ENCODE measurements around the gene PER2. TPM values are rescaled to one million over a fixed set of nuclear protein-coding genes. Genes with fewer than 3 reads are reported as not detected.

Gene PER2
- total and polyA plus RNA-seq, 2 of the 13 experiments (the other 11 are each of a cell fraction or from before 2014, with no cell fraction given), result 5.1 to 9.4 TPM

DNA sequence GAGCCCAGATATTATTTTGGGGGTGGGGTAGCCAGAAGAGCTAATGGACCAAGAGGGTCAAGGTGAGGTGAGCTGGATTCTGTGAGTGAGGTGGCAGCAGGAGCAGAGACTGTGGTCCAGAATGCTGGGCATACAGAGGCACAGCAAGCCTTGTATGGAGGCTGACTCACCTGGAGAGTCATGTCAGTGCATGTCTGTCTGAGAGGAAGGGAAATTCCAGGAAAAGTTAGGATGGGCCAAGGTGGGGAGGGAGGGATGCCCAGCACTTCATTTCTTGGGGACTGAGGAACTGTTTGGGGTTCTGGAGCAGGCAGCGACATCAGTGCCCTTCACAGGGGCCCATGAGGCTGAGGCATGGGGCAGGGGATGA, 21.1 kb downstream of the PER2 start:
- peaks cover 31 to 74% of the 10 kb centered on the region in 2 experiments for H3K36me3 ChIP-seq (replicated peaks in 1 of 2; ENCODE audit: control insufficient read depth in 1 of 2, insufficient read depth in 2 of 2, low read length in 2 of 2)
- H3K9me3 ChIP-seq (ENCODE audit: low read length), result no peaks in the 10 kb centered on the region
- no peak overlapping the region for H2AFZ ChIP-seq (ENCODE audit: low read length)
- ChIA-PET POLR2A (interaction anchor here (1.2 kb wide), 1 partner anchor 19 kb away, joined by 3 read pairs; no protein-coding TSS in a partner anchor), CTCF (ENCODE audit: low intra/inter-chr PET ratio, low total read pairs) (no interaction called here)
- H3K4me3 ChIP-seq (replicated peaks in 1 of 3; ENCODE audit: insufficient read depth in 1 of 3, low read depth in 2 of 3, low read length in 3 of 3), result no peak overlapping the region
- H3K79me2 ChIP-seq (ENCODE audit: insufficient read depth, low read length), result no peaks in the 10 kb centered on the region
- H3K4me1 ChIP-seq (ENCODE audit: insufficient read depth, low read length), result peaks cover 24% of the 10 kb centered on the region
- in situ Hi-C loops (cut with HindIII; ENCODE audit: extremely low pct_ligation_motif_present, low pct_unique_long_range_greater_than_20kb), result loop anchor here (10.0 kb wide), 1 partner anchor 413 kb away; the partner anchor contains the start of gene RAMP1
- DNase-seq (ENCODE audit: low spot score), result no peak
- no peaks in the 10 kb centered on the region for H3K27me3 ChIP-seq (ENCODE audit: control insufficient read depth in 1 of 2, insufficient read depth in 2 of 2, low read length in 2 of 2)
- intact Hi-C loops (cut with micrococcal nuclease; ENCODE audit: unreplicated experiment), result no loop called here
- H3K27ac ChIP-seq (ENCODE audit: extremely low read length, insufficient read depth, low read length), result no peak overlapping the region
- H3K4me2 ChIP-seq (ENCODE audit: low read depth, low read length), result no peak overlapping the region
- H4K20me1 ChIP-seq (ENCODE audit: insufficient read depth, low read length), result no peaks in the 10 kb centered on the region
- BruUV-seq (replicated peaks), result no TSS peak
- FAIRE-seq, result no peak
- 100% methylated on average over 1 of the region's 1 CpG for WGBS (ENCODE audit: low lambda C conversion rate)
- ATAC-seq, result no peak
- no peak overlapping the region for H3K9ac ChIP-seq (ENCODE audit: insufficient read depth, low read depth, low read length)
- TF ChIP-seq, protein P1, sequence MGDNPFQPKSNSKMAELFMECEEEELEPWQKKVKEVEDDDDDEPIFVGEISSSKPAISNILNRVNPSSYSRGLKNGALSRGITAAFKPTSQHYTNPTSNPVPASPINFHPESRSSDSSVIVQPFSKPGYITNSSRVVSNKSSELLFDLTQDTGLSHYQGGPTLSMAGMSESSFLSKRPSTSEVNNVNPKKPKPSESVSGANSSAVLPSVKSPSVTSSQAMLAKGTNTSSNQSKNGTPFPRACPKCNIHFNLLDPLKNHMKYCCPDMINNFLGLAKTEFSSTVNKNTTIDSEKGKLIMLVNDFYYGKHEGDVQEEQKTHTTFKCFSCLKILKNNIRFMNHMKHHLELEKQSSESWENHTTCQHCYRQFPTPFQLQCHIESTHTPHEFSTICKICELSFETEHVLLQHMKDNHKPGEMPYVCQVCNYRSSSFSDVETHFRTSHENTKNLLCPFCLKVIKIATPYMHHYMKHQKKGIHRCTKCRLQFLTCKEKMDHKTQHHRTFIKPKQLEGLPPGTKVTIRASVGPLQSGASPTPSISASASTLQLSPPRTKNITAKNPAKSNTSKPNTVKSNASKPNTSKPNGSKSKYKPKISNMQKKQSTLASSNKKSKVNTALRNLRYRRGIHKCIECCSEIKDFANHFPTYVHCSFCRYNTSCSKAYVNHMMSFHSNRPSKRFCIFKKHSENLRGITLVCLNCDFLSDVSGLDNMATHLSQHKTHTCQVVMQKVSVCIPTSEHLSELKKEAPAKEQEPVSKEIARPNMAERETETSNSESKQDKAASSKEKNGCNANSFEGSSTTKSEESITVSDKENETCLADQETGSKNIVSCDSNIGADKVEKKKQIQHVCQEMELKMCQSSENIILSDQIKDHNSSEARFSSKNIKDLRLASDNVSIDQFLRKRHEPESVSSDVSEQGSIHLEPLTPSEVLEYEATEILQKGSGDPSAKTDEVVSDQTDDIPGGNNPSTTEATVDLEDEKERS (CRISPR knock-in tag; IDR thresholded peaks at IDR 0.05), result no peak
- no peak for TF ChIP-seq ZNF629 (CRISPR knock-in tag; conservative IDR thresholded peaks at IDR 0.05)
- TF ChIP-seq, protein P2, sequence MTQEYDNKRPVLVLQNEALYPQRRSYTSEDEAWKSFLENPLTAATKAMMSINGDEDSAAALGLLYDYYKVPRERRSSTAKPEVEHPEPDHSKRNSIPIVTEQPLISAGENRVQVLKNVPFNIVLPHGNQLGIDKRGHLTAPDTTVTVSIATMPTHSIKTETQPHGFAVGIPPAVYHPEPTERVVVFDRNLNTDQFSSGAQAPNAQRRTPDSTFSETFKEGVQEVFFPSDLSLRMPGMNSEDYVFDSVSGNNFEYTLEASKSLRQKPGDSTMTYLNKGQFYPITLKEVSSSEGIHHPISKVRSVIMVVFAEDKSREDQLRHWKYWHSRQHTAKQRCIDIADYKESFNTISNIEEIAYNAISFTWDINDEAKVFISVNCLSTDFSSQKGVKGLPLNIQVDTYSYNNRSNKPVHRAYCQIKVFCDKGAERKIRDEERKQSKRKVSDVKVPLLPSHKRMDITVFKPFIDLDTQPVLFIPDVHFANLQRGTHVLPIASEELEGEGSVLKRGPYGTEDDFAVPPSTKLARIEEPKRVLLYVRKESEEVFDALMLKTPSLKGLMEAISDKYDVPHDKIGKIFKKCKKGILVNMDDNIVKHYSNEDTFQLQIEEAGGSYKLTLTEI (CRISPR knock-in tag; conservative IDR thresholded peaks at IDR 0.05), result no peak
- no peak for TF ChIP-seq GPN1 (CRISPR knock-in tag; IDR thresholded peaks at IDR 0.05; ENCODE audit: borderline replicate concordance)
- TF ChIP-seq HNRNPK (IDR thresholded peaks at IDR 0.05; ENCODE audit: low read depth, low read length, poor library complexity, severe bottlenecking), result no peak
- no peak for TF ChIP-seq MAZ (IDR thresholded peaks at IDR 0.05; ENCODE audit: borderline replicate concordance, low read depth, low read length)
- TF ChIP-seq MAZ (CRISPR knock-in tag; IDR thresholded peaks at IDR 0.05; ENCODE audit: low read depth), result no peak
- no peak for TF ChIP-seq ZBTB7A (CRISPR knock-in tag; IDR thresholded peaks at IDR 0.05)
- no peak for TF ChIP-seq RAD51 (IDR thresholded peaks at IDR 0.05; ENCODE audit: borderline replicate concordance)
- TF ChIP-seq FOXC1 (CRISPR knock-in tag; IDR thresholded peaks at IDR 0.05; ENCODE audit: borderline replicate concordance), result no peak
- TF ChIP-seq ZNF780A (CRISPR knock-in tag; IDR thresholded peaks at IDR 0.05), result no peak
- TF ChIP-seq TSC22D2 (CRISPR knock-in tag; IDR thresholded peaks at IDR 0.05; ENCODE audit: borderline replicate concordance), result no peak
- TF ChIP-seq ZNF326 (CRISPR knock-in tag; IDR thresholded peaks at IDR 0.05; ENCODE audit: borderline replicate concordance), result no peak
- no peak for TF ChIP-seq ZNF614 (CRISPR knock-in tag; IDR thresholded peaks at IDR 0.05; ENCODE audit: borderline replicate concordance)
- no peak for TF ChIP-seq ETV6 (CRISPR knock-in tag; conservative IDR thresholded peaks at IDR 0.05)
- TF ChIP-seq, protein P3, sequence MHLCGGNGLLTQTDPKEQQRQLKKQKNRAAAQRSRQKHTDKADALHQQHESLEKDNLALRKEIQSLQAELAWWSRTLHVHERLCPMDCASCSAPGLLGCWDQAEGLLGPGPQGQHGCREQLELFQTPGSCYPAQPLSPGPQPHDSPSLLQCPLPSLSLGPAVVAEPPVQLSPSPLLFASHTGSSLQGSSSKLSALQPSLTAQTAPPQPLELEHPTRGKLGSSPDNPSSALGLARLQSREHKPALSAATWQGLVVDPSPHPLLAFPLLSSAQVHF (CRISPR knock-in tag; IDR thresholded peaks at IDR 0.05), result no peak
